GM13976 (cell line): ENCODE results near the gene VCL.

Source experiments
- DNase-seq: peaks from one replicate; pipeline ENCODE4 v3.0.0; 2012; ENCODE audit warnings: low spot score
- CTCF ChIP-seq: IDR thresholded peaks from 2 replicates; pipeline ENCODE4 v1.5.1; 2012; ENCODE audit warnings: borderline replicate concordance, mild to moderate bottlenecking; ENCODE audit not compliant: insufficient read depth; ENCODE audit errors: extremely low read depth, missing control alignments, control extremely low read depth
- in situ Hi-C: fragments of 300-500 bp; cut with MboI; formaldehyde crosslinking; loops from one replicate; pipeline ENCODE4 v1.12.0; 2022; ENCODE audit warnings: low sequenced_read_pairs, mixed read lengths, inconsistent platforms; ENCODE audit not compliant: unreplicated experiment

The VCL gene

DNA sequence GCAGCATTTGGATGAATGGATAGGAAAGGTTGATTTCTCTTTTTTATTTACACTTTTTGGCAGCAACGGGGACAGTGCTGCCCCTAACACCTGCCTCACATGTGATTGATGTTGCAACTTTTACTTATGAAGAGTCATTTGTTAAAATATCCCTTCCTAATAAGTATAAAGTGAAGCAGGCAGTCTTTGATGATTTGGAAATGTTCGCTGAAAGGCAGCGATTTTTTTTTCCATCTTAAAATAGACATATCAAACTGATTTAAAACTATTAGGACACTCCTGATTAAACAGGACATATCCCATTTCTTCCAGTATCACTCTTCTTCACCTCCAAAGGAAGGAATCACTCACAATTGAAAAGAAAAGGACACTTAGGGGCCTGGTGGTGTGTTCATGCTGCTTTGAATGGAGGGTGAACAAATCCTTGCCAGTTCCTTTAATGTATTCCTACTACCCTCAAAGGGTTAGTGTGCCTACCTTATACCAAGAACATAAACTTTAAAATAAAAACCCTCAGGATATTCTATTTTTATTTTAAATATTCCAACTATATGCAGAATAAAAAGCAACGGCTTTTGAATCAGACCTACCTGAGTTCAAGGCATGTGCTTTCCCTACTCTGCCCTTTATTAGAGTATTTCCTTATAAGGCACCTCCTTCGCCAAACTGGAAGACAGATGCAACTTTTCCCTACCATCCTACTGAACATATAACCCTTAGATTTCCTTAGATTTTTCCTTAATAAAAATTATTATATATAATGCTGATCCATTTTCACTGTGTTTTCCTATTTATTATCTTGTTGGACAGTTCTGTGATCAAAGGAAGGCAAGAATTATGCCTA lies 154.2 kb downstream of the VCL start:
- in situ Hi-C loops = no loop called here
- no peak for DNase-seq
- TF ChIP-seq CTCF = no peak

DNA sequence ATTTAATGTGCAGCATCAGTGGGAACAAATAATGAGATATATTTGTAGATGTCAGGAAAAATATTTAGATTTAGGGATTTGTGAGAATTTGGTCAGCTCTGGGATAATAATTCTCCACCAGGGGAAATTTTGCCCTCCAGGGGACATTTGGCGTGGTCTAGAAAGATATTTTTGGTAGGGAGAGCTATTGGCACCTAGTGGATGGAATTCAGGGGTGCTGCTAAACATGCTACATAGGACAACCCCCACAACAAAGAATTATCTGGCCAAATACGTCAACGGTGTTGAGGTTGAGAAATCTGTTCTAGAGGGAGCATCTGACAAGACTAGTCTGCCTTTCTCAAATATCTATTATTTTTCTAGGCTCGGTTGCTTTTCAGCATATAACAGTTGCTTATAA lies 155.2 kb downstream of the VCL start:
- in situ Hi-C loops = no loop called here
- no peak for DNase-seq
- no peak for TF ChIP-seq CTCF

- in situ Hi-C loops = no loop called here
- no peak for DNase-seq
- no peak for TF ChIP-seq CTCF
These were observed 155.8 kb downstream of the VCL start for GRCh38 chr10:74153676-74154075.

GRCh38 chr10:74156919-74157289 lies 159.0 kb downstream of the VCL start:
- DNase-seq = no peak
- in situ Hi-C loops = no loop called here
- TF ChIP-seq CTCF = no peak

GRCh38 chr10:74160013-74160412 lies 162.1 kb downstream of the VCL start:
- in situ Hi-C loops = no loop called here
- DNase-seq = no peak
- no peak for TF ChIP-seq CTCF

DNA sequence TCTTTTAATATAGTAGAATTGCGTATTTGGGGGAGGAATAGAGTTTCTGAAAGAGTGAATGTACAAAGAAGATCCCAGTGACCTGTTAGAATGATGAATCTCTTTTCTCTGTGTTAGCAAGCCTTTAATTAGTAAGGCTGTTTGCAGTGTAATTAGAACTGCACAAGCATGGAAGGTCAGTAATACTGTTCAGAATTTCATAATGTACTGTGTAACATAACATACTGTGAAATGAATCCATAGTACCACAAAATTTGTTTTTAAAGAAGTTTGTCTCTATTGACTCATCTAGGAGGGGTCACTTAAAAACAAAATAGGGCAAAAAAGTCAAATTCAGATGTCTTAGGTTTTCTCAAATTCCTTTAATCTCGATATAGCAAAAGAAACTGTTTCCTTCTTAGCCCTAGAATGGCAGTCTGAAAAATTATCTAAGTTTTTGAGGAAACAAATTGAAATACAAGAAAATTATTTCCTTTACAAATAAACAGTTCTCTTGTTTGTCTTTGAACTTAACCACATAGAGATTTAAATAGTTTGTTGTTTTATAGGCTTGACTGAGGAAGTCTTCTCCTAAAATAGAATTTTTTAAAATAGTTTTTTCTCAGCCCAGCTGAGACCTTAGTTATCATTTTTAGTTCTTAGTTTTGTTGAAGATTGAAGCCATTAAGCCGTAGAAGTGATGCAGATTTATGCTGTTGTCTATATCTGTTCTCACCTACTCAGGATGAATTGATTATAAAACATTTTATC lies 165.6 kb downstream of the VCL start:
- in situ Hi-C loops = no loop called here
- no peak for DNase-seq
- no peak for TF ChIP-seq CTCF
